B cell (primary cell): ENCODE data around the gene CADM1. TPM values are rescaled to one million over a fixed set of nuclear protein-coding genes. Genes with fewer than 3 reads are reported as not detected.

Experiments used
- ATAC-seq: fragments of 200-7000 bp; cut with Tn5 transposase; one replicate; pipeline ENCODE4 v1.10.0; 2021; ENCODE audit warnings: low read depth, mild to moderate bottlenecking, moderate number of reproducible peaks, moderate library complexity
- CTCF ChIA-PET: fragments of 350-600 bp; sonication (Branson Sonifier 250); formaldehyde crosslinking; loops from one replicate; lab custom pipeline; 2021; ENCODE audit warnings: antibody characterized with exemption, inconsistent platforms; lab: Charles Lee
- POLR2A ChIA-PET: fragments of 350-600 bp; sonication (Branson Sonifier 250); formaldehyde crosslinking; loops from one replicate; lab custom pipeline; 2021; ENCODE audit warnings: antibody characterized with exemption; lab: Charles Lee
- DNase-seq: peaks from one replicate; pipeline ENCODE4 v3.0.0; 2013
- H2AFZ ChIP-seq: 2 replicates; pipeline ENCODE4 v1.6.1; 2012; ENCODE audit warnings: mild to moderate bottlenecking, low read depth, low read length; ENCODE audit not compliant: insufficient read depth, poor library complexity, severe bottlenecking
- H3K27ac ChIP-seq, 2 donors: 1 replicate in 1 of 2; 2 replicates in 1 of 2; pipeline ENCODE4 v1.5.1; 2012 to 2013; ENCODE audit warnings: low read length in 2 of 2, mild to moderate bottlenecking in 2 of 2, moderate library complexity in 1 of 2
- H3K27me3 ChIP-seq, 4 experiments: fragments of 200-600 bp in 1 of 4; sonication (generic) in 1 of 4; replicated peaks in 1 of 4; 1 replicate in 2 of 4; 2 replicates in 2 of 4; pipeline versions ENCODE4 v1.6.1 to v1.7.0; 2013 to 2016; ENCODE audit warnings: low read length in 3 of 4, mild to moderate bottlenecking in 2 of 4, mixed read lengths in 1 of 4, moderate library complexity in 1 of 4; ENCODE audit not compliant: insufficient read depth in 4 of 4, control insufficient read depth in 3 of 4; ENCODE audit errors: control extremely low read depth in 1 of 4
- H3K36me3 ChIP-seq, 2 experiments: replicated peaks in 1 of 2; 1 replicate in 1 of 2; 2 replicates in 1 of 2; pipeline versions ENCODE4 v1.6.1 to v1.7.1; 2013; ENCODE audit warnings: low read length in 1 of 2; ENCODE audit not compliant: insufficient read depth in 2 of 2, control insufficient read depth in 1 of 2; ENCODE audit errors: control extremely low read depth in 1 of 2, extremely low read depth in 1 of 2
- H3K4me1 ChIP-seq, 2 donors: fragments of 200-600 bp in 1 of 2; sonication (generic) in 1 of 2; 1 replicate in 1 of 2; 2 replicates in 1 of 2; pipeline versions ENCODE4 v1.5.1 to v1.6.1; 2013 to 2017; ENCODE audit warnings: low read length in 2 of 2; ENCODE audit not compliant: control insufficient read depth in 2 of 2, insufficient read depth in 2 of 2
- H3K4me2 ChIP-seq: replicated peaks from 2 replicates; pipeline ENCODE3; 2012; ENCODE audit warnings: mild to moderate bottlenecking, low read depth, low read length; ENCODE audit not compliant: poor library complexity, severe bottlenecking
- H3K4me3 ChIP-seq, 5 experiments: fragments of 200-600 bp in 1 of 5; sonication (generic) in 1 of 5; 1 replicate in 3 of 5; 2 replicates in 2 of 5; pipeline versions ENCODE4 v1.5.1 to v1.7.0; 2011 to 2016; ENCODE audit warnings: low read length in 4 of 5, mild to moderate bottlenecking in 4 of 5, low read depth in 2 of 5, control low read depth in 1 of 5, moderate library complexity in 1 of 5; ENCODE audit not compliant: insufficient read depth in 1 of 5; ENCODE audit errors: control extremely low read depth in 1 of 5, extremely low read depth in 1 of 5
- H3K79me2 ChIP-seq: fragments of 200-600 bp; sonication (generic); one replicate; pipeline ENCODE4 v1.6.0; 2016; ENCODE audit warnings: low read length; ENCODE audit not compliant: control insufficient read depth, insufficient read depth
- H3K9ac ChIP-seq: fragments of 200-600 bp; sonication (generic); 2 replicates; pipeline ENCODE4 v1.6.1; 2017; ENCODE audit warnings: mild to moderate bottlenecking, low read length, moderate library complexity
- H3K9me3 ChIP-seq, 3 donors: one replicate each; pipeline versions ENCODE4 v1.6.1 to v1.7.1; 2013; ENCODE audit warnings: low read length in 2 of 3; ENCODE audit not compliant: control insufficient read depth in 2 of 3, insufficient read depth in 1 of 3; ENCODE audit errors: control extremely low read depth in 1 of 3
- H4K20me1 ChIP-seq: 2 replicates; pipeline ENCODE4 v1.6.0; 2012; ENCODE audit warnings: mild to moderate bottlenecking, low read length; ENCODE audit not compliant: insufficient read depth, control insufficient read depth, poor library complexity, severe bottlenecking
- H3K27ac Mint-ChIP-seq: one replicate; pipeline ENCODE4 v1.8.0; 2021; ENCODE audit warnings: mixed read lengths
- H3K27me3 Mint-ChIP-seq: one replicate; pipeline ENCODE4 v1.8.0; 2021; ENCODE audit warnings: mixed read lengths
- H3K4me1 Mint-ChIP-seq: one replicate; pipeline ENCODE4 v1.8.0; 2021; ENCODE audit warnings: mixed read lengths
- H3K4me3 Mint-ChIP-seq: one replicate; pipeline ENCODE4 v1.8.0; 2021; ENCODE audit warnings: mixed read lengths
- H3K9me3 Mint-ChIP-seq: one replicate; pipeline ENCODE4 v1.8.0; 2022; ENCODE audit warnings: mixed read lengths; ENCODE audit not compliant: insufficient read depth
- EZH2 ChIP-seq: IDR thresholded peaks from 2 replicates; pipeline ENCODE4 v1.6.1; 2012; ENCODE audit warnings: borderline replicate concordance, low read depth, mild to moderate bottlenecking, moderate library complexity, low read length; ENCODE audit not compliant: insufficient read depth, poor library complexity, severe bottlenecking
- WGBS: methylation state at CpG from one replicate; pipeline ENCODE4 v1.1.5; 2013; ENCODE audit warnings: missing lambda C conversion rate; ENCODE audit not compliant: insufficient coverage; 5-methylcytosine and 5-hydroxymethylcytosine counted together
- intact Hi-C: fragments of 100-400 bp; cut with micrococcal nuclease; formaldehyde crosslinking; loops from one replicate; pipeline ENCODE4 v1.10.0; 2022
- polyA plus RNA-seq: library from polyadenylated mRNA; depleted of rRNA; stranded (reverse); fragments of >200 nt; gene quantifications from 2 replicates; pipeline ENCODE4 v1.2.3, GENCODE V29; 2012
- total RNA-seq, 2 donors: library from RNA; stranded (reverse); fragments of 120-200 nt in 1 of 2; gene quantifications; 1 replicate in 1 of 2; 2 replicates in 1 of 2; pipeline versions ENCODE4 v1.2.3 to v1.2.4, GENCODE V29; 2013 to 2022
- TF ChIP-seq, protein P1 (sequence below): fragments of 200-600 bp; IDR thresholded peaks from one replicate; pipeline ENCODE4 v1.8.0; 2022; ENCODE audit warnings: antibody characterized with exemption, mild to moderate bottlenecking

The CADM1 gene
- total and polyA plus RNA-seq, 2 donors (not counting 1 experiment from before 2014, with no cell fraction given): 0.43 to 0.49 TPM

GRCh38 chr11:115286614-115287013 is 217.6 kb downstream of the CADM1 start:
- Mint-ChIP-seq H3K27me3 (no peaks in the 10 kb centered on the region), H3K4me3 (no peak overlapping the region), H3K4me1 (no peaks in the 10 kb centered on the region), H3K27ac (no peak overlapping the region), H3K9me3 (no peaks in the 10 kb centered on the region)
- H3K4me2 ChIP-seq: no peak overlapping the region
- no peak for DNase-seq
- H4K20me1 ChIP-seq: no peaks in the 10 kb centered on the region
- no peak overlapping the region for H3K27ac ChIP-seq
- CTCF ChIA-PET: no interaction called here
- TF ChIP-seq, protein P1, sequence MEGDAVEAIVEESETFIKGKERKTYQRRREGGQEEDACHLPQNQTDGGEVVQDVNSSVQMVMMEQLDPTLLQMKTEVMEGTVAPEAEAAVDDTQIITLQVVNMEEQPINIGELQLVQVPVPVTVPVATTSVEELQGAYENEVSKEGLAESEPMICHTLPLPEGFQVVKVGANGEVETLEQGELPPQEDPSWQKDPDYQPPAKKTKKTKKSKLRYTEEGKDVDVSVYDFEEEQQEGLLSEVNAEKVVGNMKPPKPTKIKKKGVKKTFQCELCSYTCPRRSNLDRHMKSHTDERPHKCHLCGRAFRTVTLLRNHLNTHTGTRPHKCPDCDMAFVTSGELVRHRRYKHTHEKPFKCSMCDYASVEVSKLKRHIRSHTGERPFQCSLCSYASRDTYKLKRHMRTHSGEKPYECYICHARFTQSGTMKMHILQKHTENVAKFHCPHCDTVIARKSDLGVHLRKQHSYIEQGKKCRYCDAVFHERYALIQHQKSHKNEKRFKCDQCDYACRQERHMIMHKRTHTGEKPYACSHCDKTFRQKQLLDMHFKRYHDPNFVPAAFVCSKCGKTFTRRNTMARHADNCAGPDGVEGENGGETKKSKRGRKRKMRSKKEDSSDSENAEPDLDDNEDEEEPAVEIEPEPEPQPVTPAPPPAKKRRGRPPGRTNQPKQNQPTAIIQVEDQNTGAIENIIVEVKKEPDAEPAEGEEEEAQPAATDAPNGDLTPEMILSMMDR: no peak
- H3K9ac ChIP-seq: no peak overlapping the region
- no peak overlapping the region for H3K4me3 ChIP-seq
- whole genome bisulfite sequencing: 46% methylated on average over 3 of the region's 3 CpGs
- no peaks in the 10 kb centered on the region for H3K79me2 ChIP-seq
- POLR2A ChIA-PET: no interaction called here
- no peaks in the 10 kb centered on the region for H3K36me3 ChIP-seq
- no peaks in the 10 kb centered on the region for H3K9me3 ChIP-seq
- ATAC-seq: no peak
- no peaks in the 10 kb centered on the region for H3K4me1 ChIP-seq
- no peaks in the 10 kb centered on the region for H3K27me3 ChIP-seq
- no peak overlapping the region for H2AFZ ChIP-seq
- intact Hi-C loops: no loop called here

DNA sequence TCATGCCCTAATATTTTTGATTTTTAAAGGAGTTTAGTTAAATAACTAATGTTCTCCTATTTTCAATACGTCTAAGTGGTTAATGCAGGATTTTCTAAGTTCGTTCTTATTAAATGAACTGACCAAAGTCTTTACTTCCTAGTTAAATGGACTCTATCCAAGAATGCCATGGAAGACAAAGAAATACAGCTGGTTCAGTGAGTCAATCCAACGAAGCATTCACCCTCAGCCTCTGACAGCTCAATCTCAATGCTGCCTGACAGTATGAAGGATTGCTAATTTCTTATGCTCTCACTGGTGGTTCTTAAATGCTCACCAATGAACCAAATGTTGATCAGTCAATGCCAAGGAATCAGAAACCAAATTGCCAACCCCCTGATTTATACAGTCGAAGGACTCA is 219.4 kb downstream of the CADM1 start:
- no peaks in the 10 kb centered on the region for H3K4me1 ChIP-seq
- intact Hi-C loops: no loop called here
- no peak overlapping the region for H2AFZ ChIP-seq
- Mint-ChIP-seq H3K27ac (no peak overlapping the region), H3K4me1 (no peaks in the 10 kb centered on the region), H3K27me3 (no peaks in the 10 kb centered on the region), H3K4me3 (no peak overlapping the region), H3K9me3 (no peaks in the 10 kb centered on the region)
- no peaks in the 10 kb centered on the region for H3K9me3 ChIP-seq
- no peaks in the 10 kb centered on the region for H3K79me2 ChIP-seq
- H3K4me3 ChIP-seq: no peak overlapping the region
- ChIA-PET POLR2A (no interaction called here), CTCF (no interaction called here)
- H3K4me2 ChIP-seq: no peak overlapping the region
- ATAC-seq (no peak), DNase-seq (no peak)
- no peak overlapping the region for H3K9ac ChIP-seq
- H3K27me3 ChIP-seq: no peaks in the 10 kb centered on the region
- WGBS: 100% methylated on average over 2 of the region's 4 CpGs
- H3K27ac ChIP-seq: no peak overlapping the region
- no peak for TF ChIP-seq EZH2
- TF ChIP-seq, protein P1: no peak
- no peaks in the 10 kb centered on the region for H3K36me3 ChIP-seq
- H4K20me1 ChIP-seq: no peaks in the 10 kb centered on the region
